GM12878 (cell line): ENCODE data around the gene SEC11A.

Experiments used
- EP300 ChIP-seq, 2 experiments: fragments of 150-350 bp in 1 of 2; IDR thresholded peaks; 2 replicates each; pipeline ENCODE4 v1.6.1; 2011 to 2012; ENCODE audit warnings: low read depth in 2 of 2, low read length in 2 of 2, borderline replicate concordance in 1 of 2, improper control_type of control experiment in 1 of 2, inconsistent platforms in 1 of 2; ENCODE audit not compliant: control insufficient read depth in 1 of 2
- YY1 ChIP-seq: IDR thresholded peaks from 2 replicates; pipeline ENCODE4 v1.6.1; 2011; ENCODE audit warnings: low read depth, mild to moderate bottlenecking, low read length
- TF ChIP-seq, protein P1 (sequence below): fragments of 450-650 bp; IDR thresholded peaks from 2 replicates; pipeline ENCODE4 v1.6.1; 2017; ENCODE audit warnings: mild to moderate bottlenecking, moderate library complexity
- TF ChIP-seq, protein P2 (sequence below), 3 experiments: IDR thresholded peaks in 2 of 3; conservative IDR thresholded peaks in 1 of 3; 2 replicates each; pipeline ENCODE4 v1.5.1; 2011; ENCODE audit warnings: low read depth in 3 of 3, low read length in 3 of 3, mild to moderate bottlenecking in 3 of 3, control low read depth in 2 of 3, moderate library complexity in 2 of 3, inconsistent platforms in 1 of 3, mixed read lengths in 1 of 3; ENCODE audit not compliant: control insufficient read depth in 2 of 3, insufficient read depth in 1 of 3; ENCODE audit errors: extremely low read depth in 1 of 3

DNA sequence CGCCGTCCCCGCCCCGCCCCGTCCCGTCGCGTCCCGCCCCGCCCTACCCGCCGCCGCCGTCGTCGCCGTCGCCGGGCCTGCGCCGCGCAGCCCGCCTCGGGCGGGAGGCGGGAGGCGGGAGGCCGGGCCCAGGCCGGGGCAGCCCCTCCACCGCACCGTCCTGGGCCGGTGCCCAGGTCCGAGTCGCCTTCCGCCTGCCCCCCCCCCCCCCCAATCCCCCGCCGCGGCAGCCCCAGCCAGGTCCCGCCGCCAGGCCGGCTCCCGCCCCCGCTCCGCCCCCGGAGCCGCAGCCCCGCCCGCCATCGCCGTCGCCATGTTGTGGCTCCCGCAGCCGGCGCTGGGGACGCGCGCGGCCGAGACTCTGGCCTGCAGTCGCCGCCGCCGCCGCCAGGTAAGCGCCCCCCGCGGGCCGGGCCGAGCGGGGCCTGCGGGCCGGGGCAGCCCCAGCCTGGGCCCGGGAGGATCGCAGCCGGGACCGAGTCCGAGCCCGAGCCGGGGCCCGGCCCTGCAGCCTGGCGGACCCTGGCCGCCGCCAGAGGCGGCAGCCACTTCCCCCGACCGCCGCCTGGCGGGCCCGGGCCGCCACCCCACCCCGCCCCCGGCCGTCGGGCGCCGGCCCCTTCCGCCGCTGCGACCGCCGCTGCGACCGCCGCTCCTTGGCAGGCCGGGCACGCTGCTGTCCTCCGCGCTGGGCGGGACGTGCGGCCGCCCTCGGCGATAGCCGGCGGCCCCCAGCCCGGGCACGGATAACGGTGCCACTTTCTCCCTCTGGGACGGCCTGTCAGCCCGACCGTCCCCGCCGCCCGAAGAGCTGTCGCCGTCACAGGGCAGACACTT, 32.6 kb upstream of the SEC11A start, which contains the start of gene ZNF592:
- TF ChIP-seq YY1 (peak; percentile 91), EP300 (IDR thresholded peaks at IDR 0.05; ENCODE audit: borderline replicate concordance in 1 of 2, control insufficient read depth in 1 of 2, low read depth in 2 of 2, low read length in 2 of 2) (no peak)
- TF ChIP-seq, protein P1, sequence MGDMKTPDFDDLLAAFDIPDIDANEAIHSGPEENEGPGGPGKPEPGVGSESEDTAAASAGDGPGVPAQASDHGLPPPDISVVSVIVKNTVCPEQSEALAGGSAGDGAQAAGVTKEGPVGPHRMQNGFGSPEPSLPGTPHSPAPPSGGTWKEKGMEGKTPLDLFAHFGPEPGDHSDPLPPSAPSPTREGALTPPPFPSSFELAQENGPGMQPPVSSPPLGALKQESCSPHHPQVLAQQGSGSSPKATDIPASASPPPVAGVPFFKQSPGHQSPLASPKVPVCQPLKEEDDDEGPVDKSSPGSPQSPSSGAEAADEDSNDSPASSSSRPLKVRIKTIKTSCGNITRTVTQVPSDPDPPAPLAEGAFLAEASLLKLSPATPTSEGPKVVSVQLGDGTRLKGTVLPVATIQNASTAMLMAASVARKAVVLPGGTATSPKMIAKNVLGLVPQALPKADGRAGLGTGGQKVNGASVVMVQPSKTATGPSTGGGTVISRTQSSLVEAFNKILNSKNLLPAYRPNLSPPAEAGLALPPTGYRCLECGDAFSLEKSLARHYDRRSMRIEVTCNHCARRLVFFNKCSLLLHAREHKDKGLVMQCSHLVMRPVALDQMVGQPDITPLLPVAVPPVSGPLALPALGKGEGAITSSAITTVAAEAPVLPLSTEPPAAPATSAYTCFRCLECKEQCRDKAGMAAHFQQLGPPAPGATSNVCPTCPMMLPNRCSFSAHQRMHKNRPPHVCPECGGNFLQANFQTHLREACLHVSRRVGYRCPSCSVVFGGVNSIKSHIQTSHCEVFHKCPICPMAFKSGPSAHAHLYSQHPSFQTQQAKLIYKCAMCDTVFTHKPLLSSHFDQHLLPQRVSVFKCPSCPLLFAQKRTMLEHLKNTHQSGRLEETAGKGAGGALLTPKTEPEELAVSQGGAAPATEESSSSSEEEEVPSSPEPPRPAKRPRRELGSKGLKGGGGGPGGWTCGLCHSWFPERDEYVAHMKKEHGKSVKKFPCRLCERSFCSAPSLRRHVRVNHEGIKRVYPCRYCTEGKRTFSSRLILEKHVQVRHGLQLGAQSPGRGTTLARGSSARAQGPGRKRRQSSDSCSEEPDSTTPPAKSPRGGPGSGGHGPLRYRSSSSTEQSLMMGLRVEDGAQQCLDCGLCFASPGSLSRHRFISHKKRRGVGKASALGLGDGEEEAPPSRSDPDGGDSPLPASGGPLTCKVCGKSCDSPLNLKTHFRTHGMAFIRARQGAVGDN = no peak
- TF ChIP-seq, protein P2, sequence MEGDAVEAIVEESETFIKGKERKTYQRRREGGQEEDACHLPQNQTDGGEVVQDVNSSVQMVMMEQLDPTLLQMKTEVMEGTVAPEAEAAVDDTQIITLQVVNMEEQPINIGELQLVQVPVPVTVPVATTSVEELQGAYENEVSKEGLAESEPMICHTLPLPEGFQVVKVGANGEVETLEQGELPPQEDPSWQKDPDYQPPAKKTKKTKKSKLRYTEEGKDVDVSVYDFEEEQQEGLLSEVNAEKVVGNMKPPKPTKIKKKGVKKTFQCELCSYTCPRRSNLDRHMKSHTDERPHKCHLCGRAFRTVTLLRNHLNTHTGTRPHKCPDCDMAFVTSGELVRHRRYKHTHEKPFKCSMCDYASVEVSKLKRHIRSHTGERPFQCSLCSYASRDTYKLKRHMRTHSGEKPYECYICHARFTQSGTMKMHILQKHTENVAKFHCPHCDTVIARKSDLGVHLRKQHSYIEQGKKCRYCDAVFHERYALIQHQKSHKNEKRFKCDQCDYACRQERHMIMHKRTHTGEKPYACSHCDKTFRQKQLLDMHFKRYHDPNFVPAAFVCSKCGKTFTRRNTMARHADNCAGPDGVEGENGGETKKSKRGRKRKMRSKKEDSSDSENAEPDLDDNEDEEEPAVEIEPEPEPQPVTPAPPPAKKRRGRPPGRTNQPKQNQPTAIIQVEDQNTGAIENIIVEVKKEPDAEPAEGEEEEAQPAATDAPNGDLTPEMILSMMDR (IDR thresholded peaks at IDR 0.05 in 2 of 3, conservative IDR thresholded peaks at IDR 0.05 in 1 of 3; ENCODE audit: control insufficient read depth in 2 of 3, extremely low read depth in 1 of 3, insufficient read depth in 1 of 3, low read depth in 3 of 3, low read length in 3 of 3) = peak in 2 of 3 experiments; percentile 25; a peak in 3 of 6 replicates
